ENCODE measurements around the gene TEX14.
"Not testable (repeated sequence)": the region's sequence is repeated elsewhere in the genome, so short reads cannot be mapped to it uniquely, and the experiment has no call there.

TEX14 gene

GRCh38 chr17:58595194-58595792, 96.6 kb downstream of the TEX14 start:
- no peak for DNase-seq (ENCODE audit: low spot score)

- no peak for DNase-seq (ENCODE audit: low spot score)
These were observed 98.7 kb downstream of the TEX14 start for GRCh38 chr17:58593123-58593522.

- no peak for DNase-seq (ENCODE audit: low spot score)
These were observed 100.4 kb downstream of the TEX14 start for GRCh38 chr17:58591455-58591854.

GRCh38 chr17:58590377-58590776, 101.5 kb downstream of the TEX14 start:
- no peak for DNase-seq (ENCODE audit: low spot score)

- DNase-seq (ENCODE audit: low spot score), result peak; percentile 75
These were observed 104.1 kb downstream of the TEX14 start for GRCh38 chr17:58587713-58588117.

- DNase-seq (ENCODE audit: low spot score), result no peak
These were observed 105.7 kb downstream of the TEX14 start for GRCh38 chr17:58586009-58586644.

- DNase-seq (ENCODE audit: low spot score), result no peak
These were observed 106.3 kb downstream of the TEX14 start for GRCh38 chr17:58585554-58585953.

- no peak for DNase-seq (ENCODE audit: low spot score)
These were observed 108.4 kb downstream of the TEX14 start for GRCh38 chr17:58583486-58583885.

- not testable (repeated sequence) for DNase-seq (ENCODE audit: low spot score)
These were observed 109.1 kb downstream of the TEX14 start for GRCh38 chr17:58582718-58583117.

GRCh38 chr17:58580671-58581070, 111.2 kb downstream of the TEX14 start:
- DNase-seq (ENCODE audit: low spot score), result no peak

GRCh38 chr17:58577696-58578095, 114.1 kb downstream of the TEX14 start:
- peak; percentile 50 for DNase-seq (ENCODE audit: low spot score)

- no peak for DNase-seq (ENCODE audit: low spot score)
These were observed 115.0 kb downstream of the TEX14 start for GRCh38 chr17:58576679-58577367.

- peak; percentile 55 for DNase-seq (ENCODE audit: low spot score)
These were observed 116.3 kb downstream of the TEX14 start for GRCh38 chr17:58575511-58575910.

GRCh38 chr17:58574025-58574424, 117.8 kb downstream of the TEX14 start:
- no peak for DNase-seq (ENCODE audit: low spot score)

- DNase-seq (ENCODE audit: low spot score), result no peak
These were observed 119.0 kb downstream of the TEX14 start for GRCh38 chr17:58572846-58573245.

GRCh38 chr17:58570758-58571157, 121.1 kb downstream of the TEX14 start:
- no peak for DNase-seq (ENCODE audit: low spot score)

- no peak for DNase-seq (ENCODE audit: low spot score)
These were observed 122.6 kb downstream of the TEX14 start for GRCh38 chr17:58569196-58569595.

- no peak for DNase-seq (ENCODE audit: low spot score)
These were observed 123.6 kb downstream of the TEX14 start for GRCh38 chr17:58568044-58568799.

GRCh38 chr17:58565389-58566311, 126.2 kb downstream of the TEX14 start:
- DNase-seq (ENCODE audit: low spot score), result no peak

GRCh38 chr17:58564971-58565370, 126.9 kb downstream of the TEX14 start:
- DNase-seq (ENCODE audit: low spot score), result no peak

GRCh38 chr17:58564243-58564642, 127.6 kb downstream of the TEX14 start:
- DNase-seq (ENCODE audit: low spot score), result no peak

- no peak for DNase-seq (ENCODE audit: low spot score)
These were observed 131.3 kb downstream of the TEX14 start for GRCh38 chr17:58560511-58560910.
